GM23338 (cell line): ENCODE results near the gene EP400. TPM values are rescaled to one million over a fixed set of nuclear protein-coding genes. Genes with fewer than 3 reads are reported as not detected.

ENCODE experiments used
- ATAC-seq: fragments of 200-7000 bp; cut with Tn5 transposase; 3 replicates; pipeline ENCODE4 v1.9.1; 2020
- DNase-seq: peaks from one replicate; pipeline ENCODE4 v3.0.0-alpha.2; 2015; ENCODE audit warnings: low spot score
- H2AFZ ChIP-seq: fragments of 200-600 bp; sonication (generic); 2 replicates; pipeline ENCODE4 v1.8.0; 2016; ENCODE audit warnings: antibody characterized with exemption, mild to moderate bottlenecking, moderate library complexity
- H3F3A ChIP-seq: fragments of 200-600 bp; sonication (generic); replicated peaks from 2 replicates; pipeline ENCODE4 v1.8.0; 2017; ENCODE audit warnings: antibody characterized with exemption, mixed run types, low read depth
- H3K27ac ChIP-seq: fragments of 200-600 bp; sonication (generic); 2 replicates; pipeline ENCODE4 v1.6.1; 2016; ENCODE audit warnings: low read depth
- H3K27me3 ChIP-seq: fragments of 200-600 bp; sonication (generic); 2 replicates; pipeline ENCODE4 v1.8.0; 2016; ENCODE audit warnings: mild to moderate bottlenecking, mixed run types, moderate library complexity; ENCODE audit not compliant: insufficient read depth
- H3K36me3 ChIP-seq: fragments of 200-600 bp; sonication (generic); 2 replicates; pipeline ENCODE4 v1.8.0; 2016; ENCODE audit warnings: mild to moderate bottlenecking; ENCODE audit not compliant: insufficient read depth
- H3K4me1 ChIP-seq: fragments of 200-600 bp; sonication (generic); 2 replicates; pipeline ENCODE4 v1.8.0; 2016; ENCODE audit warnings: mild to moderate bottlenecking, moderate library complexity; ENCODE audit not compliant: insufficient read depth
- H3K4me2 ChIP-seq: fragments of 200-600 bp; sonication (generic); 2 replicates; pipeline ENCODE4 v1.7.1; 2017; ENCODE audit warnings: mixed run types
- H3K4me3 ChIP-seq: fragments of 200-600 bp; sonication (generic); 2 replicates; pipeline ENCODE4 v1.6.1; 2016; ENCODE audit warnings: mixed run types
- H3K79me2 ChIP-seq: fragments of 200-600 bp; sonication (generic); replicated peaks from 2 replicates; pipeline ENCODE4 v1.8.0; 2017; ENCODE audit warnings: mild to moderate bottlenecking; ENCODE audit not compliant: insufficient read depth
- H3K9me2 ChIP-seq: fragments of 200-600 bp; sonication (generic); 2 replicates; pipeline ENCODE4 v1.8.0; 2017; ENCODE audit not compliant: insufficient read depth
- H4K20me1 ChIP-seq: fragments of 200-600 bp; sonication (generic); replicated peaks from 2 replicates; pipeline ENCODE4 v1.8.0; 2017; ENCODE audit warnings: mild to moderate bottlenecking; ENCODE audit not compliant: insufficient read depth
- H3K27ac Mint-ChIP-seq: 2 replicates; pipeline ENCODE4 v1.8.0; 2020; ENCODE audit warnings: inconsistent platforms, mild to moderate bottlenecking, moderate library complexity, mixed read lengths
- H3K27me3 Mint-ChIP-seq: 3 replicates; pipeline ENCODE4 v1.8.0; 2022; ENCODE audit warnings: low read depth, mild to moderate bottlenecking, moderate library complexity, mixed read lengths, inconsistent platforms; ENCODE audit not compliant: insufficient read depth, poor library complexity
- H3K36me3 Mint-ChIP-seq: 3 replicates; pipeline ENCODE4 v1.8.0; 2021; ENCODE audit warnings: low read depth, mild to moderate bottlenecking, inconsistent platforms, moderate library complexity, mixed read lengths
- H3K4me1 Mint-ChIP-seq: 3 replicates; pipeline ENCODE4 v1.8.0; 2020; ENCODE audit warnings: mild to moderate bottlenecking, inconsistent platforms, mixed read lengths
- H3K4me3 Mint-ChIP-seq: 3 replicates; pipeline ENCODE4 v1.8.0; 2021; ENCODE audit warnings: moderate library complexity, mild to moderate bottlenecking, inconsistent platforms, mixed read lengths
- H3K9me3 Mint-ChIP-seq: 3 replicates; pipeline ENCODE4 v1.8.0; 2020; ENCODE audit warnings: moderate library complexity, mild to moderate bottlenecking, inconsistent platforms, mixed read lengths
- CREB1 ChIP-seq: fragments of 250-450 bp; sonication (Bioruptor Pico); IDR thresholded peaks from 2 replicates; pipeline ENCODE4 v1.5.0; 2020; ENCODE audit warnings: low read depth, mild to moderate bottlenecking, moderate library complexity
- ETS1 ChIP-seq: IDR thresholded peaks from 2 replicates; pipeline ENCODE4 v1.6.1; 2016; ENCODE audit warnings: antibody characterized with exemption
- EZH2phosphoT487 ChIP-seq: fragments of 200-600 bp; sonication (generic); IDR thresholded peaks from one replicate; pipeline ENCODE4 v1.8.1; 2018; ENCODE audit warnings: antibody characterized with exemption; ENCODE audit not compliant: unreplicated experiment
- NANOG ChIP-seq: IDR thresholded peaks from 2 replicates; pipeline ENCODE4 v1.6.1; 2016; ENCODE audit warnings: antibody characterized with exemption, borderline replicate concordance
- POLR2AphosphoS5 ChIP-seq: IDR thresholded peaks from 2 replicates; pipeline ENCODE4 v1.6.1; 2016; ENCODE audit warnings: antibody characterized with exemption, low read depth
- REST ChIP-seq: IDR thresholded peaks from one replicate; pipeline ENCODE4 v1.6.1; 2018; ENCODE audit warnings: antibody characterized with exemption; ENCODE audit not compliant: unreplicated experiment
- ZNF331 ChIP-seq: fragments of 250-450 bp; sonication (Bioruptor Pico); IDR thresholded peaks from 2 replicates; pipeline ENCODE4 v1.5.0; 2020; ENCODE audit warnings: low read depth, mild to moderate bottlenecking, moderate library complexity
- ZNF462 ChIP-seq: fragments of 250-450 bp; sonication (Bioruptor Pico); IDR thresholded peaks from 2 replicates; pipeline ENCODE4 v1.5.0; 2020; ENCODE audit warnings: mild to moderate bottlenecking, moderate library complexity
- polyA plus RNA-seq: library from polyadenylated mRNA; unstranded; fragments of >200 nt; fragmentation: Nextera tagmentation; extraction: Ambion mirVana; gene quantifications from 2 replicates; pipeline ENCODE4 v1.2.1, GENCODE V29; 2016
- total RNA-seq: library from RNA; depleted of rRNA; stranded (reverse); fragments of >200 nt; shearing (Covaris generic); gene quantifications from 2 replicates; pipeline ENCODE4 v1.2.3, GENCODE V29; 2014

The EP400 gene
- total and polyA plus RNA-seq, 2 experiments from 2014 or later, result 26.3 to 57.2 TPM

- DNase-seq (peak; percentile 80), ATAC-seq (peak; percentile 74)
- Histone ChIP-seq H3K4me1 (peaks cover 20% of the 10 kb centered on the region; the same call in 1 of the 2 replicates), H3K79me2 (peaks cover 19% of the 10 kb centered on the region), H3K36me3 (peaks cover 20% of the 10 kb centered on the region), H3K9me2 (no peaks in the 10 kb centered on the region), H4K20me1 (no peaks in the 10 kb centered on the region; the same call in 1 of the 2 replicates), H3K4me2 (peak overlapping the region; percentile 19), H3K4me3 (no peak overlapping the region), H3F3A (peaks cover 21% of the 10 kb centered on the region), H2AFZ (no peak overlapping the region), H3K27ac (peak overlapping the region; percentile 92), H3K27me3 (no peaks in the 10 kb centered on the region)
- Mint-ChIP-seq H3K9me3 (no peaks in the 10 kb centered on the region), H3K27me3 (peaks cover 5% of the 10 kb centered on the region), H3K36me3 (peaks cover 85% of the 10 kb centered on the region), H3K4me3 (peak overlapping the region; percentile 42; the same call in 2 of the 3 replicates), H3K4me1 (peaks cover 55% of the 10 kb centered on the region), H3K27ac (peak overlapping the region; percentile 97)
- TF ChIP-seq REST (no peak), NANOG (peak; percentile 34; the same call in 1 of the 2 replicates), ETS1 (no peak), POLR2AphosphoS5 (0 out of 2 replicates have a peak, but pooled peaks have one; percentile 22), ZNF331 (CRISPR knock-in tag) (no peak), CREB1 (CRISPR knock-in tag) (peak; percentile 28; the same call in 1 of the 2 replicates), EZH2phosphoT487 (no peak)
These were observed 40.6 kb downstream of the EP400 start for GRCh38 chr12:131990066-131990979.

- H3K27me3 Mint-ChIP-seq, result peaks cover 6% of the 10 kb centered on the region
- H3K36me3 ChIP-seq, result peaks cover 20% of the 10 kb centered on the region
- H3K27ac ChIP-seq, result peak overlapping the region; percentile 92
- peak overlapping the region; percentile 12 for H3K4me2 ChIP-seq
- no peaks in the 10 kb centered on the region for H3K9me3 Mint-ChIP-seq
- no peak overlapping the region for H2AFZ ChIP-seq
- peaks cover 21% of the 10 kb centered on the region for H3F3A ChIP-seq
- H3K4me1 Mint-ChIP-seq, result peaks cover 55% of the 10 kb centered on the region
- H3K4me1 ChIP-seq, result peaks cover 20% of the 10 kb centered on the region; the same call in 1 of the 2 replicates
- no peaks in the 10 kb centered on the region for H4K20me1 ChIP-seq
- ATAC-seq (peak; percentile 17; the same call in 2 of the 3 replicates), DNase-seq (no peak)
- peak overlapping the region; percentile 42; the same call in 2 of the 3 replicates for H3K4me3 Mint-ChIP-seq
- peak overlapping the region; percentile 97 for H3K27ac Mint-ChIP-seq
- peaks cover 19% of the 10 kb centered on the region for H3K79me2 ChIP-seq
- peaks cover 85% of the 10 kb centered on the region for H3K36me3 Mint-ChIP-seq
- H3K9me2 ChIP-seq, result no peaks in the 10 kb centered on the region
- no peaks in the 10 kb centered on the region for H3K27me3 ChIP-seq
- H3K4me3 ChIP-seq, result no peak overlapping the region
- no peak for TF ChIP-seq ZNF462 (CRISPR knock-in tag)
- no peak for TF ChIP-seq ETS1
These were observed 41.2 kb downstream of the EP400 start for GRCh38 chr12:131990980-131991305.
